AG09309 (cell line): ENCODE measurements around the gene INSYN2B.

Experiments used
- DNase-seq: peaks from one replicate; pipeline ENCODE4 v3.0.0-alpha.2; 2010; ENCODE audit warnings: low read depth
- H3K4me3 ChIP-seq: 2 replicates; pipeline ENCODE4 v1.5.1; 2011; ENCODE audit warnings: mild to moderate bottlenecking, low read depth, low read length, moderate library complexity; ENCODE audit not compliant: control insufficient read depth
- CTCF ChIP-seq: IDR thresholded peaks from 2 replicates; pipeline ENCODE4 v1.5.1; 2011; ENCODE audit warnings: mild to moderate bottlenecking, low read depth, low read length, inconsistent platforms; ENCODE audit not compliant: insufficient read depth, control insufficient read depth; ENCODE audit errors: missing control alignments

INSYN2B gene

GRCh38 chr5:169848792-169849191 is 131.5 kb downstream of the INSYN2B start:
- H3K4me3 ChIP-seq, result no peak overlapping the region
- DNase-seq, result no peak
- TF ChIP-seq CTCF, result no peak

GRCh38 chr5:169848271-169848670 is 132.0 kb downstream of the INSYN2B start:
- DNase-seq, result no peak
- TF ChIP-seq CTCF, result no peak
- no peak overlapping the region for H3K4me3 ChIP-seq

GRCh38 chr5:169847519-169847918 is 132.8 kb downstream of the INSYN2B start:
- DNase-seq, result no peak
- no peak overlapping the region for H3K4me3 ChIP-seq
- TF ChIP-seq CTCF, result no peak

- TF ChIP-seq CTCF, result no peak
- no peak for DNase-seq
- no peak overlapping the region for H3K4me3 ChIP-seq
These were observed 137.6 kb downstream of the INSYN2B start for GRCh38 chr5:169842699-169843098.

- TF ChIP-seq CTCF, result no peak
- no peak overlapping the region for H3K4me3 ChIP-seq
- no peak for DNase-seq
These were observed 139.9 kb downstream of the INSYN2B start for GRCh38 chr5:169840405-169840804.

GRCh38 chr5:169838688-169839087 is 141.6 kb downstream of the INSYN2B start:
- no peak for DNase-seq
- TF ChIP-seq CTCF, result no peak

GRCh38 chr5:169837686-169838085 is 142.6 kb downstream of the INSYN2B start:
- TF ChIP-seq CTCF, result no peak
- no peak overlapping the region for H3K4me3 ChIP-seq
- no peak for DNase-seq

More at GRCh38 chr5:169838688-169839087, 141.6 kb downstream of the INSYN2B start:
- H3K4me3 ChIP-seq, result no peak overlapping the region
